ES-I3 (cell line): ENCODE measurements around the gene HMGCS1.
"Not testable (repeated sequence)": the region's sequence is repeated elsewhere in the genome, so short reads cannot be mapped to it uniquely, and the experiment has no call there.

Experiments
- H3K36me3 ChIP-seq: 2 replicates; pipeline ENCODE4 v1.6.1; 2013; ENCODE audit warnings: mild to moderate bottlenecking, low read length, control low read depth, moderate library complexity; ENCODE audit not compliant: insufficient read depth
- H3K4me1 ChIP-seq: 2 replicates; pipeline ENCODE4 v1.6.1; 2013; ENCODE audit warnings: mild to moderate bottlenecking, control low read depth, low read length; ENCODE audit not compliant: insufficient read depth
- H3K9ac ChIP-seq: 2 replicates; pipeline ENCODE4 v1.6.1; 2013; ENCODE audit warnings: low read depth, mild to moderate bottlenecking, low read length, moderate library complexity
- H3K9me3 ChIP-seq: 2 replicates; pipeline ENCODE4 v1.6.1; 2013; ENCODE audit warnings: mild to moderate bottlenecking, low read length, moderate library complexity; ENCODE audit not compliant: control insufficient read depth, insufficient read depth

The HMGCS1 gene

DNA sequence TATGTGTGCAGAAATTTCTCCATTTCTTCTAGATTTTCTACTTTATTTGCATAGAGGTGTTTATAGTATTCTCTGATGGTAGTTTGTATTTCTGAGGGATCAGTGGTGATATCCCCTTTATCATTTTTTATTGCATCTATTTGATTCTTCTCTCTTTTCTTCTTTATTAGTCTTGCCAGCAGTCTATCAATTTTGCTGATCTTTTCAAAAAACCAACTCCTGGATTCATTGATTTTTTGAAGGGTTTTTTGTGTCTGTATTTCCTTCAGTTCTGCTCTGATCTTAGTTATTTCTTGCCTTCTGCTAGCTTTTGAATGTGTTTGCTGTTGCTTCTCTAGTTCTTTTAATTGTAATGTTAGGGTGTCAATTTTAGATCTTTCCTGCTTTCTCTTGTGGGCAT lies 12.4 kb upstream of the HMGCS1 start:
- H3K36me3 ChIP-seq, H3K9ac ChIP-seq, H3K9me3 ChIP-seq, H3K4me1 ChIP-seq: not testable (repeated sequence)

GRCh38 chr5:43323488-43323887 lies 10.3 kb upstream of the HMGCS1 start:
- not testable (repeated sequence) for H3K9me3 ChIP-seq, H3K4me1 ChIP-seq, H3K9ac ChIP-seq, H3K36me3 ChIP-seq

- Histone ChIP-seq H3K9ac (no peak overlapping the region), H3K9me3 (no peaks in the 10 kb centered on the region), H3K36me3 (no peaks in the 10 kb centered on the region), H3K4me1 (no peaks in the 10 kb centered on the region)
These were observed 7.6 kb upstream of the HMGCS1 start for GRCh38 chr5:43320846-43321245.

GRCh38 chr5:43316421-43316820 lies 3.2 kb upstream of the HMGCS1 start:
- Histone ChIP-seq H3K9ac (no peak overlapping the region), H3K4me1 (0 out of 2 replicates have a peak, but pooled peaks cover 16% of the 10 kb centered on the region), H3K9me3 (no peaks in the 10 kb centered on the region), H3K36me3 (no peaks in the 10 kb centered on the region)

- Histone ChIP-seq H3K9ac (no peak overlapping the region), H3K36me3 (no peaks in the 10 kb centered on the region), H3K9me3 (no peaks in the 10 kb centered on the region), H3K4me1 (0 out of 2 replicates have a peak, but pooled peaks cover 16% of the 10 kb centered on the region)
These were observed 2.5 kb upstream of the HMGCS1 start for GRCh38 chr5:43315682-43316081.

DNA sequence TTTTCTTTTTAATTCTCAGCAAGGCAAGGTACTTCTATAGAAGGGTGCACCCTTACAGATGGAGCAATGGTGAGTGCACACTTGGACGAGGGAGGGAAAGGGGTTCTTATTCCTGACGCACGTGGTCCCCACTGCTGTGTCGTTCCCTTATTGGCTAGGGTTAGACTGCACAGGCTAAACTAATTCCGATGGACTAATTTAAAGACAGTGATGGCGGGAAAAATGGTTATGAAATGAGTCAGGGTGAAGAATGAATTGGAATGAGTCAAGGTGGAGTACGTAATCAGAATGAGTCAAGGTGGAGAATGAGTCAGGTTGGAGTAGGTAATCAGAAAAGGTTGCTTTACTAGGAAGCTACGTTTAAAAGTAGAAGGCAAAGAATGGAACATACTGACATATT lies 2.1 kb upstream of the HMGCS1 start:
- Histone ChIP-seq H3K36me3 (no peaks in the 10 kb centered on the region), H3K9ac (no peak overlapping the region), H3K4me1 (0 out of 2 replicates have a peak, but pooled peaks cover 16% of the 10 kb centered on the region), H3K9me3 (no peaks in the 10 kb centered on the region)

- no peak overlapping the region for H3K9ac ChIP-seq
- no peaks in the 10 kb centered on the region for H3K9me3 ChIP-seq
- no peaks in the 10 kb centered on the region for H3K36me3 ChIP-seq
- peaks cover 20% of the 10 kb centered on the region for H3K4me1 ChIP-seq
These were observed 1.5 kb upstream of the HMGCS1 start for GRCh38 chr5:43314724-43315123.

DNA sequence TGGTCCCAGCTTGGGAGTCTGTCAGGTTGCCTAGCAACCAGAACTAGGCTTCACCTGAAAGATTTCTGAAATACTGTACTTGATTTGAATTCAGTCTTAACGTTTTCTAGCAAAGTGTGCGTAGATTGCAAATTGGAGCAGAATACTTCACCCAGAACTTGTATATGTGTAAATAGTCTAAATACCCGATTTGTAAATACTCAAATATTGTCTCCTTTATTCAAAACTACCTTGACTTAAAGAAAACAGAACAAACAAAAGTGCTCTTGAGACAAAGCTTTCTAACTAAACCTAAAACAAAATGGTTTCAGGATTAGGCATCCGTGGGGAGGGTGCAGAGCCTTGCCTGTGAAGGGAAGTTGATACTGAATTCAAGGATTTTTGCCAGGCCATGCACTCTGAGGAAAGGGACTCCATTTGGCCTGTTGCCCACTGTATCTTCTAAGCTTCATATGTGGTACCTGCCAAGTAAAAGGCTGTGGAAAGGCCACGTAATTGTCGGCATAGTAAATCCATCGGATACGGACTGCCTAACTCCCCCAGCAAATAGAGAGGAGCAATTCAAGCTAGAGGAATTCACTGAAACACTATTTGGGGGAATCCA lies 744 bp upstream of the HMGCS1 start:
- Histone ChIP-seq H3K4me1 (peaks cover 24% of the 10 kb centered on the region), H3K36me3 (0 out of 2 replicates have a peak, but pooled peaks cover 3% of the 10 kb centered on the region), H3K9ac (no peak overlapping the region; the same call in 1 of the 2 replicates), H3K9me3 (no peaks in the 10 kb centered on the region)

DNA sequence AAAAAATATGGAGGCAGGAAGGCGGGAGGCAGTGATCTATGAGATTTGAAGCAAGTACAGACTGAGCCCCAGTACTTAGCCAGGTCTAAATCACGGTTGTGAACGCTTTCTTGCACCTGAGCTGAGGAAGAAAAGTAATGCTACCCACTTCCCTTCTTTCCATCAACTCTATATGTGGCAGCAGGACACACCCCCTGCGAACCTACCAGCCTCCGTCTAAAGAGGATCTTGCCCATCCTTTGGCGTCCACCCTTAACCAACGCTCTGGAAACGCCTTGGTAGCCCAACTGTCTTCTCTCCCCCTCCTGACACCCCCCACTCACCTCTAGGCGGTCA lies 545 bp downstream of the HMGCS1 start:
- H3K9me3 ChIP-seq: no peaks in the 10 kb centered on the region
- H3K36me3 ChIP-seq: 0 out of 2 replicates have a peak, but pooled peaks cover 3% of the 10 kb centered on the region
- H3K4me1 ChIP-seq: peaks cover 24% of the 10 kb centered on the region
- H3K9ac ChIP-seq: peak overlapping the region; percentile 77

GRCh38 chr5:43312076-43312661 lies 1.0 kb downstream of the HMGCS1 start:
- Histone ChIP-seq H3K9me3 (no peaks in the 10 kb centered on the region), H3K36me3 (0 out of 2 replicates have a peak, but pooled peaks cover 3% of the 10 kb centered on the region), H3K9ac (peak overlapping the region; percentile 77), H3K4me1 (peaks cover 24% of the 10 kb centered on the region)

DNA sequence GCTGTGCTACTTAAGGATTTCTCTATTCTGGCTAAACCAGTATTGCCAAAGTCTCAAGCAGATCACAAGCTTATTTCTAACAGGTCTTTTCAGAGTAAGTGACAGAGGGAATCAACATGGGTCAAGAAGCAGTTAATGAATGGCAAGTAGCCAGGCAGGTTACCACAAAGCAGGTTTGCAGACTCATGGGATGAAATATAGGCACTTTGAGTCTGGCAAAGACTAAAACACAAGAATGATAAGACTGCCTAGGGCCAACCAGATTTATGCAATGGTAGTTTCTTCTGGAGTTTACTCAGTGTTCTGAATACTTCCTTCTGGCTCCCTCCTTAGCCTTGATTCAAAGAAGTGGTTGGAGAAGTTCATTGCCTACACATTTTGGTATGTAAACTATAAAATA lies 3.6 kb downstream of the HMGCS1 start:
- no peak overlapping the region for H3K9ac ChIP-seq
- H3K36me3 ChIP-seq: 0 out of 2 replicates have a peak, but pooled peaks cover 3% of the 10 kb centered on the region
- peaks cover 24% of the 10 kb centered on the region for H3K4me1 ChIP-seq
- no peaks in the 10 kb centered on the region for H3K9me3 ChIP-seq

DNA sequence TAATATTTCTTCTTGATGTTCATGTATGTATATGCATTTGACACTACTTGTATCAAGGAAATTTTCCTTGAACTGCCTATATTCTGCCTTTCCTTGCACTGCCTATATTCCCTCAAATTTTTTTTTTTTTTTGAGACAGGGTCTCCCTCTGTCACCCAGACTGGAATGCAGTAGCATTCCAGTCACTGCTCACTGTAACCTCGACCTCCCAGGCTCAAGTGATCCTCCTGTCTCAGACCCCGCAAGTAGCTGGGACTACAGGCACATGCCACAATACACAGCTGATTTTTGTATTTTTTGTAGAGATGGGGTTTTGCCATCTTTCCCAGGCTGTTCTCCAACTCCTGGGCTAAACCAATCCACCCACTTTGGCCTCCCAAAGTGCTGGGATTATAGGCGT lies 4.1 kb downstream of the HMGCS1 start:
- H3K36me3 ChIP-seq: 0 out of 2 replicates have a peak, but pooled peaks cover 3% of the 10 kb centered on the region
- no peak overlapping the region for H3K9ac ChIP-seq
- H3K9me3 ChIP-seq: no peaks in the 10 kb centered on the region
- H3K4me1 ChIP-seq: peaks cover 19% of the 10 kb centered on the region

DNA sequence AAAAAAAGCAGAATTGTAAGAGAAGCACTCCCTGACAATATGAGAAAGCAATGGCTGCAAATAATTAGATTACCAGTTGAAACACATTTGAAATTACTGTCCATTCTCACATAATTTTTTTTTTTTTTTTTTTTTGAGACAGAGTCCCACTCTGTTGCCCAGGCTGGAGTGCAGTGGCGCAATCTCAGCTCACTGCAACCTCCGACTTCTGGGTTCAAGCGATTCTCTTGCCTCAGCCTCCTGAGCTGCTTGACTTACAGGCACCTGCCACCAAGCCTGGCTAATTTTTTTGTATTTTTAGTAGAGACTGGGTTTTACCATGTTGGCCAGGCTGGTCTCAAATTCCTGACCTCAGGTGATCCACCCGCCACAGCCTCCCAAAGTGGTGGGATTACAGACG lies 6.3 kb downstream of the HMGCS1 start:
- H3K36me3 ChIP-seq, H3K9ac ChIP-seq, H3K9me3 ChIP-seq: not testable (repeated sequence)
- H3K4me1 ChIP-seq: peaks cover 22% of the 10 kb centered on the region

- Histone ChIP-seq H3K4me1 (peaks cover 17% of the 10 kb centered on the region), H3K36me3 (0 out of 2 replicates have a peak, but pooled peaks cover 3% of the 10 kb centered on the region), H3K9ac (no peak overlapping the region), H3K9me3 (no peaks in the 10 kb centered on the region)
These were observed 7.2 kb downstream of the HMGCS1 start for GRCh38 chr5:43305948-43306565.

GRCh38 chr5:43304525-43304924 lies 8.7 kb downstream of the HMGCS1 start:
- no peaks in the 10 kb centered on the region for H3K9me3 ChIP-seq
- H3K9ac ChIP-seq: no peak overlapping the region
- peaks cover 11% of the 10 kb centered on the region; the same call in 1 of the 2 replicates for H3K4me1 ChIP-seq
- 0 out of 2 replicates have a peak, but pooled peaks cover 2% of the 10 kb centered on the region for H3K36me3 ChIP-seq
